GM18511 (cell line): ENCODE data around the gene VDAC2.
"Not testable (repeated sequence)": the region's sequence is repeated elsewhere in the genome, so short reads cannot be mapped to it uniquely, and the experiment has no call there.

Experiments used
- ATAC-seq: cut with Tn5 transposase; IDR thresholded peaks from one replicate; pipeline ENCODE4 v1.9.1; 2021; ENCODE audit warnings: mild to moderate bottlenecking, moderate library complexity; ENCODE audit not compliant: unreplicated experiment

Gene VDAC2

GRCh38 chr10:75197906-75198305, 12.7 kb upstream of the VDAC2 start:
- ATAC-seq: no peak

GRCh38 chr10:75199949-75200348, 10.6 kb upstream of the VDAC2 start:
- not testable (repeated sequence) for ATAC-seq

GRCh38 chr10:75201793-75202307, 8.7 kb upstream of the VDAC2 start:
- ATAC-seq: no peak

GRCh38 chr10:75202321-75203045, 8.1 kb upstream of the VDAC2 start:
- ATAC-seq: no peak

GRCh38 chr10:75203046-75203620, 7.5 kb upstream of the VDAC2 start:
- ATAC-seq: not testable (repeated sequence)

GRCh38 chr10:75203724-75204123, 6.9 kb upstream of the VDAC2 start:
- no peak for ATAC-seq

- no peak for ATAC-seq
Observed at GRCh38 chr10:75205908-75206307, 4.7 kb upstream of the VDAC2 start.

GRCh38 chr10:75206638-75207037, 4.0 kb upstream of the VDAC2 start:
- not testable (repeated sequence) for ATAC-seq

- no peak for ATAC-seq
Observed at GRCh38 chr10:75207079-75207856, 3.3 kb upstream of the VDAC2 start.

- no peak for ATAC-seq
Observed at GRCh38 chr10:75207857-75208144, 2.8 kb upstream of the VDAC2 start.

GRCh38 chr10:75208181-75208580, 2.4 kb upstream of the VDAC2 start:
- ATAC-seq: no peak

- peak; percentile 2 for ATAC-seq
Observed at GRCh38 chr10:75209086-75209920, 1.3 kb upstream of the VDAC2 start.

- peak; percentile 73 for ATAC-seq
Observed at GRCh38 chr10:75209921-75210281, 695 bp upstream of the VDAC2 start.

- no peak for ATAC-seq
Observed at GRCh38 chr10:75211007-75211691, 553 bp downstream of the VDAC2 start.

GRCh38 chr10:75212343-75212742, 1.7 kb downstream of the VDAC2 start:
- no peak for ATAC-seq

- ATAC-seq: no peak
Observed at GRCh38 chr10:75220274-75220673, 9.7 kb downstream of the VDAC2 start.

- ATAC-seq: not testable (repeated sequence)
Observed at GRCh38 chr10:75221492-75221891, 10.9 kb downstream of the VDAC2 start.

GRCh38 chr10:75223507-75223906, 12.9 kb downstream of the VDAC2 start:
- ATAC-seq: no peak

GRCh38 chr10:75226095-75226494, 15.5 kb downstream of the VDAC2 start:
- no peak for ATAC-seq

GRCh38 chr10:75226656-75227055, 16.1 kb downstream of the VDAC2 start:
- no peak for ATAC-seq

- ATAC-seq: no peak
Observed at GRCh38 chr10:75228278-75228677, 17.7 kb downstream of the VDAC2 start.
